ENCODE results near the gene LRRK1. TPM values are rescaled to one million over a fixed set of nuclear protein-coding genes. Genes with fewer than 3 reads are reported as not detected.

LRRK1 gene
- total and polyA plus RNA-seq, 12 donors, result 1.5 to 8.1 (median 2.0) TPM

- intact Hi-C loops (cut with DNase I), result no loop called here
- H3K4me1 ChIP-seq, result peaks cover 0 to 34% (median 13%) of the 10 kb centered on the region in 9 donors
- H3K4me3 ChIP-seq, result no peak overlapping the region
- H3K27ac ChIP-seq, result no peak overlapping the region
- H3K27me3 ChIP-seq, result no peaks in the 10 kb centered on the region
- 66 to 67% methylated on average over 7 of the region's 7 CpGs for WGBS, 2 donors
- TF ChIP-seq, protein P1, sequence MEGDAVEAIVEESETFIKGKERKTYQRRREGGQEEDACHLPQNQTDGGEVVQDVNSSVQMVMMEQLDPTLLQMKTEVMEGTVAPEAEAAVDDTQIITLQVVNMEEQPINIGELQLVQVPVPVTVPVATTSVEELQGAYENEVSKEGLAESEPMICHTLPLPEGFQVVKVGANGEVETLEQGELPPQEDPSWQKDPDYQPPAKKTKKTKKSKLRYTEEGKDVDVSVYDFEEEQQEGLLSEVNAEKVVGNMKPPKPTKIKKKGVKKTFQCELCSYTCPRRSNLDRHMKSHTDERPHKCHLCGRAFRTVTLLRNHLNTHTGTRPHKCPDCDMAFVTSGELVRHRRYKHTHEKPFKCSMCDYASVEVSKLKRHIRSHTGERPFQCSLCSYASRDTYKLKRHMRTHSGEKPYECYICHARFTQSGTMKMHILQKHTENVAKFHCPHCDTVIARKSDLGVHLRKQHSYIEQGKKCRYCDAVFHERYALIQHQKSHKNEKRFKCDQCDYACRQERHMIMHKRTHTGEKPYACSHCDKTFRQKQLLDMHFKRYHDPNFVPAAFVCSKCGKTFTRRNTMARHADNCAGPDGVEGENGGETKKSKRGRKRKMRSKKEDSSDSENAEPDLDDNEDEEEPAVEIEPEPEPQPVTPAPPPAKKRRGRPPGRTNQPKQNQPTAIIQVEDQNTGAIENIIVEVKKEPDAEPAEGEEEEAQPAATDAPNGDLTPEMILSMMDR (IDR thresholded peaks at IDR 0.05), result no peak
- H3K9me3 ChIP-seq, result no peaks in the 10 kb centered on the region
- DNase-seq, result peak in 1 of 2 donors; percentile 21
- H3K36me3 ChIP-seq, result peaks cover 0 to 80% (median 0%) of the 10 kb centered on the region in 9 donors
- no peak for ATAC-seq
Measured at GRCh38 chr15:101048176-101048575, 129.0 kb downstream of the LRRK1 start.

GRCh38 chr15:101048581-101049030 is 129.4 kb downstream of the LRRK1 start:
- peaks cover 0 to 80% (median 0%) of the 10 kb centered on the region in 9 donors for H3K36me3 ChIP-seq
- H3K9me3 ChIP-seq, result no peaks in the 10 kb centered on the region
- H3K4me3 ChIP-seq, result no peak overlapping the region
- intact Hi-C loops (cut with DNase I), result no loop called here
- peaks cover 0 to 34% (median 13%) of the 10 kb centered on the region in 9 donors for H3K4me1 ChIP-seq
- WGBS, 2 donors, result 87 to 91% methylated on average over 13 of the region's 13 CpGs
- H3K27me3 ChIP-seq, result no peaks in the 10 kb centered on the region
- TF ChIP-seq, protein P1 (IDR thresholded peaks at IDR 0.05), result no peak
- H3K27ac ChIP-seq, result no peak overlapping the region
- DNase-seq (peak in 1 of 2 donors; percentile 3), ATAC-seq (no peak)

- no peak for DNase-seq
Measured at GRCh38 chr15:101049282-101049681, 130.1 kb downstream of the LRRK1 start.

GRCh38 chr15:101049856-101050622 is 130.9 kb downstream of the LRRK1 start:
- 81 to 82% methylated on average over 22 of the region's 22 CpGs for WGBS, 2 donors
- DNase-seq, result peak; percentile 2 to 35

More at GRCh38 chr15:101049282-101049681, 130.1 kb downstream of the LRRK1 start:
- Histone ChIP-seq H3K9me3 (no peaks in the 10 kb centered on the region), H3K27me3 (no peaks in the 10 kb centered on the region), H3K4me3 (no peak overlapping the region), H3K4me1 (peaks cover 0 to 34% (median 13%) of the 10 kb centered on the region in 9 donors), H3K36me3 (peaks cover 0 to 80% (median 0%) of the 10 kb centered on the region in 9 donors), H3K27ac (no peak overlapping the region)
- ATAC-seq, result no peak
- intact Hi-C loops (cut with DNase I), result no loop called here
- WGBS, 2 donors, result 87 to 91% methylated on average over 11 of the region's 11 CpGs
- TF ChIP-seq, protein P1 (IDR thresholded peaks at IDR 0.05), result no peak

More at GRCh38 chr15:101049856-101050622, 130.9 kb downstream of the LRRK1 start:
- ATAC-seq, result peak in 1 of 8 donors; percentile 32
- no peak overlapping the region for H3K4me3 ChIP-seq
- H3K27ac ChIP-seq, result peak overlapping the region in 1 of 10 donors; percentile 5
- no peaks in the 10 kb centered on the region for H3K27me3 ChIP-seq
- H3K4me1 ChIP-seq, result peaks cover 0 to 31% (median 7%) of the 10 kb centered on the region in 9 donors
- intact Hi-C loops (cut with DNase I), result no loop called here
- no peaks in the 10 kb centered on the region for H3K9me3 ChIP-seq
- TF ChIP-seq, protein P1 (IDR thresholded peaks at IDR 0.05), result no peak
- peaks cover 0 to 80% (median under 1%) of the 10 kb centered on the region in 9 donors for H3K36me3 ChIP-seq

Measured in heart right ventricle (tissue), 16 donors.